Umbilical cord (tissue), 2 donors: Measurements from ENCODE around the gene NRN1L. TPM values are rescaled to one million over a fixed set of nuclear protein-coding genes. Genes with fewer than 3 reads are reported as not detected.
"Not testable (repeated sequence)": the region's sequence is repeated elsewhere in the genome, so short reads cannot be mapped to it uniquely, and the experiment has no call there.

Experiments
- DNase-seq: peaks from one replicate; pipeline ENCODE4 v3.0.0-alpha.2; 2015; ENCODE audit warnings: low spot score
- total RNA-seq: library from RNA; depleted of rRNA; stranded (reverse); fragments of >200 nt; gene quantifications from one replicate; pipeline ENCODE4 v1.2.3, GENCODE V29; 2014; ENCODE audit warnings: low replicate concordance; ENCODE audit not compliant: insufficient read depth

The NRN1L gene
- total RNA-seq, 1 donor from 2014 or later: not detected

- no peak for DNase-seq
These were observed 23.9 kb upstream of the NRN1L start for GRCh38 chr16:67860589-67861398.

GRCh38 chr16:67861877-67862276 lies 22.8 kb upstream of the NRN1L start:
- DNase-seq: no peak

DNA sequence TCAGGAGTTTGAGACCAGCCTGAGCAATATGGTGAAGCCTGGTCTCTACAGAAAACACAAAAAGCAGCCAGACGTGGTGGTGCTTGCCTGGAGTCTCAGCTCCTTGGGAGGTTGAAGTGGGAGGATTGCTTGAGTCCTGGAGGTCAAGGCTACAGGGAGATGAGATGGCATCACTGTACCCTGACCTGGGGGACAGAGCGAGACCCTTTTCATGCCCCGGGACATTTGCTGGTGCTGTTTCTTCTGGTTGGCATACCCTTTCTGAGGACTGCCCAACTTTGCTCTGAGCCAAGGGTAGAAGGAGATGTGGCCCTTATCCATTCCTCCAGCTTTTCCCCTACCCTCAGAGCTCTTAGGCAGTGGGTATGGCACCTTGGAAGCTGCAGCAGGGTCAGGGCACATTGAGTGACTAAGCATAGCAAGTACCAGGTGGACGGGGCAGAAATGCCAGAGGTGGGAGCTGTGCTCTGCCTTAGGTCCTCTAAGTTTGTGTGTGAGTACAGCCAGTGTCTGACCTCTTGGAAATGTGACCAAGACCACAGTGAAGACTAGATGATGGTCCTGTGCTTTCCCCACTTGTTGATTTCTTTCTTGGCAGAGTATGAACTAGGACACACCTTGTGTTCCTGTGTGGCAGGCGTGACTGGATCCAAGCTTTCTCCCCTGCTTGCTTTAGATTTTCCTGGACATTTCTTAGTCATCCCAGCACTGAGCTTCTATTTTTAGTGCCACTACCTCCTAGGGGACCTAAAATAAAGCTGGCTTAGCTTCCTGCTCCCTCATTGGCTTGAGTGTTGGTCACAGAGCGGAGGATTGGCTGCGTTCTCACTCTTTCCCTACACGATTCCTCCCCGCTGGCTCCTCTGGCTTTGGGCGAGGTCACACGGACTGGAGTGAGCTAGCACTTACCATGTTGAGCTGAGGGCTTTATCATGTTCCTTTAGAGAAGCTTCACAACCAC lies 21.8 kb upstream of the NRN1L start:
- DNase-seq: peak; percentile 57

- not testable (repeated sequence) for DNase-seq
These were observed 20.6 kb upstream of the NRN1L start for GRCh38 chr16:67864044-67864443.

GRCh38 chr16:67864594-67864993 lies 20.1 kb upstream of the NRN1L start:
- DNase-seq: no peak

DNA sequence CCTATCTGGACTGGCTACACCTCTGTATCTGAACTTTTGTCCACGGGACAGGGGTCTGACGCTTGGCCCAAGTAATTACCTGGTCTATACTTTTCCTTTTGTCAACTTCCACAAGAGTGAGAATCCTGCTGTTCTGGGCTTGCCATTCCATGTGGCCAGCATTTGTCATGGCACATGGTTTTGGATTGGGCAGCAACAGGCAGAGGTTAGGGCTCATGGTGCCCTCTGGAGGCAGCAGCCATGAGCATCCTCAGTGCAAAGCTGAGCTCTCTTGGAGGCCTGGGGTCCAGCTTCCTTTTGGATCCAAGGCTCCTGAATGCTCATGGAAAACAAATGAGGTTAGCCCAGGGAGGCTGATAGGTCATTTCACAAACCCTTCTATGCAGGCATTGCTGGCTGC lies 19.4 kb upstream of the NRN1L start:
- no peak for DNase-seq

- DNase-seq: no peak
These were observed 16.4 kb upstream of the NRN1L start for GRCh38 chr16:67868290-67868689.

GRCh38 chr16:67869653-67870052 lies 15.0 kb upstream of the NRN1L start:
- DNase-seq: no peak

DNA sequence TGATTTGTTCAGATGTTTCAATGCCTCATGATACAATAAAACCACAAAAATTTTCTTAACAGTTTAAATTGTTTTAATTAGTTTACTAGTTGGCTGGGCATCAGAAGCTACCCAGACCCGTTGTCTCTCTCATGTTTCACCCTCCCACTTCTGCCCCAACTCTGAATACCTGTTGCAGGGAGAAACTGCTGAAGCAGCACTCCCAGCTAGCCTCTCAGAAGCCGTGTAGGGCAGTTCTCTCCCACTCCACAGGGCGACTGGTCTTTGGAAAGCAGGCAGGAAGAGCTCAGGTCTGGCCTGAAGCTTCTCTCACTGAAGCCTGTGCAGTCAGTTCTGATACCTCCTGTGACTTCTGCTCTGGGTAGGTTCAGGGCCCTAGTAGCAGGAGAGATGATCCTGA lies 13.4 kb upstream of the NRN1L start:
- DNase-seq: no peak

GRCh38 chr16:67872131-67872630 lies 12.5 kb upstream of the NRN1L start:
- DNase-seq: no peak

GRCh38 chr16:67872631-67873434 lies 11.9 kb upstream of the NRN1L start, which contains the start of gene EDC4:
Gene EDC4, plus strand, starts transcription at chr16:67873052. Its CDS starts 210 bp downstream, at chr16:67873262.
- DNase-seq: peak; percentile 75

- no peak for DNase-seq
These were observed 11.0 kb upstream of the NRN1L start for GRCh38 chr16:67873435-67874370.

DNA sequence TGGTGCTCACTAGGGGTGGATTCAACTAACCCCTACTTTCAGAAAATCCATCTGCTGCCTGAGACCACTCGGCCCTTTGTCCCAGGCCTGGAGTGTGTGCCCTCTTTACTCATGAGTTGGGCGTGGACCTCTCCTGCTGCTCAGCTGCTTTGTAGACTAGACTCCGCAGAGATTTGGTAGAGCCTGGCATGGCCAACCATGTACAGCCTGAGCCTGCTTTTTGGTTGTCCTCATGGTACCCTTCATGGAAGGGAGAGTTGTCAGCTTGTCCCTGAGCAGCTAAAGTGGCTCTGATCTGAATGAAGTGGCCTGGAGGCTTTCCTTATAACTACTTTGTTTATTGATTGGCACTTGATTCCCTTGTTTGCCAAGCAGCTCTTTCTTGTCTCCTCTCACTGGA lies 10.3 kb upstream of the NRN1L start:
- no peak for DNase-seq

- DNase-seq: no peak
These were observed 7.6 kb upstream of the NRN1L start for GRCh38 chr16:67877064-67877463.

DNA sequence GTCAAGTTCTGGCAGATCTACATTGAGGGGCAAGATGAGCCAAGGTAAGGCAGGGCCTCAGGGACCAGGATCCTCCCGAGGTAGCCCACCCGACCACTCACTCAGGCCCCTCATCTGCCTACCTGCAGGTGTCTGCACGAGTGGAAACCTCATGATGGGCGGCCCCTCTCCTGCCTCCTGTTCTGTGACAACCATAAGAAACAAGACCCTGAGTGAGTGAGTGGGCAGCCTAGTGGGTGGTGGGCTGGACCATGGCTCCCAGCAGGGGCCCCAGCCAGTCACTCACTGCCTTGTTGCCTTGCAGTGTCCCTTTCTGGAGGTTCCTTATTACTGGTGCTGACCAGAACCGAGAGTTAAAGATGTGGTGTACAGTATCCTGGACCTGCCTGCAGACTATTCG lies 6.5 kb upstream of the NRN1L start:
- DNase-seq: no peak

- no peak for DNase-seq
These were observed 5.8 kb upstream of the NRN1L start for GRCh38 chr16:67878846-67879245.

DNA sequence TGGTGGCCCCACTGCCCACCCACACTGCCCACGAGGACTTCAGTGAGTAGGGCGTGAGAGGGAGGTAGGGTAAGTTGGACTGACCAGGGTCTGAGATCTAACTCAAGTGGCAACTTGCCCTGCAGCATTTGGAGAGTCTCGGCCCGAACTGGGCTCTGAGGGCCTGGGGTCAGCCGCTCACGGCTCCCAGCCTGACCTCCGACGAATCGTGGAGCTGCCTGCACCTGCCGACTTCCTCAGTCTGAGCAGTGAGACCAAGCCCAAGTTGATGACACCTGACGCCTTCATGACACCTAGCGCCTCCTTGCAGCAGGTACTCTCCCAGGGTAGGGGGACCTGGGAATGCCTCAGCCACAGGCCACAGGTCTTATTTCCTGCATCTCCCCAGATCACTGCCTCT lies 5.2 kb upstream of the NRN1L start:
- DNase-seq: no peak

DNA sequence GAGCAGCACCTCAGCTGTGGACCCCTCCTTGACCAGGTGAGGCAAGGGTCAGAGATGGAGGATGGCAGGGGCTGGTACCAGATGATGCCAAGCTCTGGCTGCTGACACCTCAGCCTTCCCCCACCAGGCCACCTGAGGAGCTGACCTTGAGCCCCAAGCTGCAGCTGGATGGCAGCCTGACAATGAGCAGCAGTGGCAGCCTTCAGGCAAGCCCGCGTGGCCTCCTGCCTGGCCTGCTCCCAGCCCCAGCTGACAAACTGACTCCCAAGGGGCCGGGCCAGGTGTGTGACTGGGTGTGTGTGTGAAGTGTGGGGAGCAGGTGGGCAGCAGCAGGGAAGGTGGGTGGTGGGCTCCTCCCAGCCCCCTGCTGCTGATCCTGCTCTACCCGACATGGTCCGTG lies 4.7 kb upstream of the NRN1L start:
- no peak for DNase-seq

- no peak for DNase-seq
These were observed 4.1 kb upstream of the NRN1L start for GRCh38 chr16:67880584-67880983.

DNA sequence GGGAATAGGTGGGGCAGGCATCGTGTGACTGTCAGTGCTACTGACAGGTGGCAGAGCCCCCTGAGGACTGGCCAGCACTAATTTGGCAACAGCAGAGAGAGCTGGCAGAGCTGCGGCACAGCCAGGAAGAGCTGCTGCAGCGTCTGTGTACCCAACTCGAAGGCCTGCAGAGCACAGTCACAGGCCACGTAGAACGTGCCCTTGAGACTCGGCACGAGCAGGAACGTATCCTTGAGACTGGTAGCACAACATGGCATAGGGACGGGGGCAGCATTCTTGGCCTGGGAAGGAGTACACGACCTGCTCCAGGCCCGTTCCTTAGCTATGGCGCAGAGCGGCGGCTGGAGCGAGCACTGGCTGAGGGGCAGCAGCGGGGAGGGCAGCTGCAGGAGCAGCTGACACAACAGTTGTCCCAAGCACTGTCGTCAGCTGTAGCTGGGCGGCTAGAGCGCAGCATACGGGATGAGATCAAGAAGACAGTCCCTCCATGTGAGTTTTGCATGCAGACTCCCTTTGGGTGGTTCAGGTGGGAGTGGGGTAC lies 3.0 kb upstream of the NRN1L start:
- no peak for DNase-seq
